Immature natural killer cell (primary cell): ENCODE measurements around the gene TNNC1. TPM values are rescaled to one million over a fixed set of nuclear protein-coding genes. Genes with fewer than 3 reads are reported as not detected.

ENCODE experiments used
- DNase-seq, 3 donors: peaks; one replicate each; pipeline ENCODE4 v3.0.0; 2022; ENCODE audit warnings: mixed read lengths in 1 of 3
- H3K27ac Mint-ChIP-seq, 6 donors: one replicate each; pipeline ENCODE4 v1.8.0; 2020; ENCODE audit warnings: mixed read lengths in 6 of 6, mild to moderate bottlenecking in 5 of 6, inconsistent platforms in 4 of 6, moderate library complexity in 3 of 6
- H3K27me3 Mint-ChIP-seq, 3 donors: one replicate each; pipeline ENCODE4 v1.8.0; 2020 to 2021; ENCODE audit warnings: low read depth in 3 of 3, mild to moderate bottlenecking in 3 of 3, mixed read lengths in 3 of 3, moderate library complexity in 3 of 3, inconsistent platforms in 1 of 3
- H3K36me3 Mint-ChIP-seq, 3 donors: one replicate each; pipeline ENCODE4 v1.8.0; 2020; ENCODE audit warnings: mixed read lengths in 3 of 3, inconsistent platforms in 2 of 3, mild to moderate bottlenecking in 2 of 3
- H3K4me1 Mint-ChIP-seq, 2 donors: one replicate each; pipeline ENCODE4 v1.8.0; 2020; ENCODE audit warnings: inconsistent platforms in 2 of 2, mild to moderate bottlenecking in 2 of 2, mixed read lengths in 2 of 2, moderate library complexity in 1 of 2
- H3K4me3 Mint-ChIP-seq, 5 donors: one replicate each; pipeline ENCODE4 v1.8.0; 2020; ENCODE audit warnings: mild to moderate bottlenecking in 5 of 5, mixed read lengths in 5 of 5, inconsistent platforms in 3 of 5, moderate library complexity in 3 of 5
- H3K9me3 Mint-ChIP-seq, 6 donors: one replicate each; pipeline ENCODE4 v1.8.0; 2020; ENCODE audit warnings: mild to moderate bottlenecking in 6 of 6, mixed read lengths in 6 of 6, inconsistent platforms in 4 of 6, moderate library complexity in 3 of 6
- polyA plus RNA-seq, 3 donors: library from polyadenylated mRNA; unstranded; fragments of 300-500 nt; fragmentation: Illumina TruSeq; gene quantifications; one replicate each; pipeline ENCODE4 v1.2.3, GENCODE V29; 2021

Gene TNNC1
- polyA plus RNA-seq, 3 donors from 2014 or later = not detected

DNA sequence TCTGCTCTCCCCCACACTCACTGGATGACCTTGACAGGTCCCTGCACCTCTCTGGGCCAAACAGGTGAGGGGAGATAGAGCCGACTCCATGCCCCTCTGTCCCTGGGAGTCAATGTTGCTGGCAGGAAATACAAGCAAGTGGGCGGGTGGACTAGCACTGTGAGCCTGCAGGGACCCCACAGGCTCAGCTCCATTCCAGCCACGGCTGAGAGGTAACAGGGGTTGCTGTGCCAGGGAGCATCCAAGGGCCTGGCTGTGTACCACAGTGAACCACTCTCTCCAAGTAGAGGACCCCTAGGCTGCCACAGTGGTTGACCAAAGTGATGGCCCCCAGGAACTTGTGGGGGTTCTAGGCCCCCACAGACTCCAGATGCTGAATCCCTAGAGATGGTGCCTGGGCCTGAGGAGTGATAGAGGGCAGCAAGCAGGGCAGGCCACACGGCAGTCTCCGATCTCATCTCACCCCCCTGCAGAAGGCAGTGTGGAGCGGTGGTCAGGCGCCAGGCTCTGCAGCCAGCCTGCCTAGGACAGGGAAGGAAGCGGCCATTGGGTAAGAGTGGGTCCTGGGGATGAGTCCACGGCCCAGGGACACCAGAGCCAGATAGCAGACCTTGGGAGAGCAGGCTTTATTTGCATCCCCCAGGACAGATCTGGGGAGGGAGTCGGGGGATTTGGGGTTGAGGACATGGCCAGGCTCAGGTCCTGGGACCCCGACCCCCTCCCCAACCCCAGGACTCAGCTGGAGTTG is 3.2 kb downstream of the TNNC1 start:
- Mint-ChIP-seq H3K36me3 (no peaks in the 10 kb centered on the region), H3K27ac (no peak overlapping the region), H3K9me3 (no peaks in the 10 kb centered on the region), H3K27me3 (peaks cover 0 to 6% (median 1%) of the 10 kb centered on the region in 3 donors), H3K4me3 (no peak overlapping the region), H3K4me1 (peaks cover 17 to 21% of the 10 kb centered on the region in 2 donors)
- DNase-seq = no peak

DNA sequence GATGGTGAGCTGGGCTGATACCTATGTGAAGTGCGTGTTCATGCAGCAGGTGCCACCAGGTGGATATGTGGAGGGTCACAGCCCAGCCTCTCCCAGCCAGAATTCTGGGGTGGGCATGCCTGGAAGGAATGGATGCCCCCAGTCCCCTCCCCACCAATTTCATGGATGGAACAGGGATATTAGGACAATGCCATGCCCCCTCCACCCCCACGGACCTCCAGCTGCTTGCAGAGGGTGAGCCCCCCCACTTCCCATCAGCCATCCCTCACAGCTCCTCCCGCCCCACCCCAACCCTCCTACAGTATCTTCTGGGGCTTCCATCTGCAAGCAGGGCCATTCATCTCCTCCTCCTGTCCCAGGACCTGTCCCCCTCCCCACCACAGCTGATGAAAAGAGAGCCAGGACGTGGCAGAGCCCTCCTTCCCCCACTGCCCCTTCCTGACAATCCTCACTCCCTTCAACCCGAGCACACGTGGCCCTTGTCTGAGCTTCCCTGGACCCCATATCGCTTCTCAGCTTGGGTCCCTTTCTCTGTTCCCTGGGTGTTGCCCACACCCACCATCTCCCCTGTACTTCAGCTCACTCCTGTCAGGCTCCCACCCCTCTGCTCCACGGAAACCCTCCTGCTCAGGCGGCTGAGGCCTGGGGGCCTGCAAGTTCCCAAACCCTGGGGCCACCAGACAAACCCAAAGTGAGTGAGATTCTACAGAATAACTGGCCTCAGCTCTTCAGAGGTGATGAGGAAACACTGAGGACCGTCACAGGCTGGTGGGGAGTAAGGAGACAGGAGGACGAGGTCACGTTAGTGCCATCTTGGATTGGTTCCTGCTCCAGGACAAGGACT is 6.1 kb downstream of the TNNC1 start:
- Mint-ChIP-seq H3K4me3 (no peak overlapping the region), H3K9me3 (no peaks in the 10 kb centered on the region), H3K36me3 (no peaks in the 10 kb centered on the region), H3K27me3 (peaks cover 0 to 2% (median 1%) of the 10 kb centered on the region in 3 donors), H3K4me1 (peaks cover 6 to 8% of the 10 kb centered on the region in 2 donors), H3K27ac (no peak overlapping the region)
- no peak for DNase-seq

DNA sequence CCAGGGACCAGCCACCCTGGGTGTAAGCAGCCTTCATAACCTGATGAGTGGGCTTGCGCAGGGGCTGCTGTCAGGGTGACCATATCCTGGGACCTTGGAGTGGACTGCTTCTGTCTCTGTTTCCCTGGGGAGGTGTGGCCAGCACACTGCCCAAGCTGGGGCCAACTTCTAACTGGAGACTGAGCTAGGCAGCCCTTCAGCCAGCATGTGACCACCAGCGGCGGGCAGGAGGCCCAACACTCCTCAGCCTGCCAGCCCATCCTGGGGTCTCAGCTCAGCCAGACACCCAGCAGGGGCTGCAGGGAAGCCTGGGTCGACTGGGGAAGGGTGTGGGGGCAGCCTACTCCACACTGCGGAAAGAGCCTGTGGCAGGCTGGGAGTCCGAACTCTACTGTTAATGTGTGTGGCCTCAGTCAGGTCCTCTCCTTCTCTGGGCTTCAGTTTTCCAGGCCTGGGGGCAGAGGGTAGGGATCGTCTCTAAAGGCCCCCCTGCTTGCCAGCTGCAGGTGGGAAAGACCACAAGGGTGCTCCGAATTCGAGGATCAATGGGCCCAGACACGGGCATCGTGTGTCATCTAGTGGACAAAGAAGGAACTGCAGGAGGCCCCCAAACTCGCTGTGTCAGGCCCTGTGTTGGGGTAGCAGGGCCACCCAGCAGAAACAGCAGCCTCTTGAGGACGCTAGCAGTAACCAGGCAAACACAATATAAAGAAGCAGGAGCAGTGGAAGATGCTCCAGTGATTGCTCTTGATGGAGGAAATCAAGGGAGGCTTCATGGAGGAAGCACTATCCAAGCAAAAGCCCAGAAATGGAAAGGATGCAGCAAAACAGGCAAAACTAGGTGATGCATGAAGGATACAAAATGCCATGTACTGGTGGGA is 7.0 kb downstream of the TNNC1 start:
- H3K27ac Mint-ChIP-seq = peak overlapping the region in 2 of 6 donors; percentile 26 to 50
- no peaks in the 10 kb centered on the region for H3K36me3 Mint-ChIP-seq
- peaks cover 0 to 1% (median 1%) of the 10 kb centered on the region in 3 donors for H3K27me3 Mint-ChIP-seq
- H3K4me1 Mint-ChIP-seq = peaks cover 6 to 8% of the 10 kb centered on the region in 2 donors
- no peaks in the 10 kb centered on the region for H3K9me3 Mint-ChIP-seq
- no peak overlapping the region for H3K4me3 Mint-ChIP-seq
- DNase-seq = peak; percentile 62 to 68 (median 67)

DNA sequence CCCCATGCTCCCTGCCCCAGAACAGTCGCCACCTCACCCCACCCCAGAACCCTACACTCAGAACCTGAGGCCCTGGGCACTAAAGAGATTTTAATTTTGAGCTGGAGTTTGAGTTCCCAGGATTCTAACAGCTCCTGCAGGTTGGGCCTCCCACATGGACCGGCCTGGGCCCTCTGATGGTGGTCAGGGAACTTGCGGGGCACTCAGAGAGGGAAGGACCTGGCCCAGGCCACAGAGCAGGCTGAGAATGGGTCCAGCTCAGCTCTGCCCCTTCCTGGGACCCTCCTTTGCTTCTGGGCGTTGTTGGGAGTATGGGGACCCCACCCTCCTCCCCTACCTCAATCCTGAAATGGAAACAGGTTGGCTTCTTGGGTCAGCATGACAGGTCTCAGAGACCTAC is 7.8 kb downstream of the TNNC1 start:
- Mint-ChIP-seq H3K9me3 (no peaks in the 10 kb centered on the region), H3K36me3 (no peaks in the 10 kb centered on the region)
- DNase-seq = no peak

DNA sequence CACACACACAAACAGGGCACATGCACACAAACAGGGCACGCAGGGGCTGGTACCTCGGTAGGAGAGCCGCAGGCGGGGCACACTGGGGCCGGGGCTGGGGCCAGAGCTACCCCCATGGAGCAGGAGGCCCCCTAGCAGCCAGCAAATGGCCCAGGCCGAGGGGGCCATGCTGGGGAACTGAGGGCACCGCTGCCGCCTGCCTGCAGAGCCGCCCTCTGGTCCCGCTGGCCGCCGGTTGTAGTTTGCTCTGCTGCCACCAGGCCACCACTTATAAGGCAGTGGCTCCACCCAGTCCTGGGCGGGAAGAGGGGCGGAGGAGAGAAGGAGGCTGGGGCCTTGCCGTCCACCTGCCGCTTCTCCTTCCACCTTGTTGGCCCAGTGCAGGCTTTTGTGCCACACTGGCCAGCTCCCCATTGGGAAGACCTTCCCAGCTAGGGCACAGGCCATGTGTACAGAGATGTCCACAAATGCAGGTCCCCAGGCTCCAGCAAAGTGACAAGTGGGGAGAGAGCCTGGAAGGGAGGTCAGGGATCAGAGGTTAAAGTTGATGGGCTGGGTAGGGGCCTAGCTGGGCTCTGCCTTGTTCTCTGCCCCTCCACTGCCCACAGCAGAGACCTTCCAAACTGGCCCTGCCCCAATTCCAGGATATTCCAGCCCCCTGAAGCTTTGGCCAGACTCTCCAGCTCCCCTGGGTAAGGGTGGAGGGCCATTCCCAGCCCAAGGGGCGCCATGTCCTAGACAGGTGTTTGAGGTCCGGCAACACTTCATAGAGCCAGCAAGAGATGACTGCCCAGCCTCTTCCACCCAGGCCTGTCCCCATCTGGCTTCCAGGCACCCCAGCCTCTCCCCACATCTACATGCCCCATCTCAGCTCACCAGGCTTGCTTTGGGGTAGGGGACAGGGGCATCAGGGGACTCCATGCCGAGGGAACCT is 8.7 kb downstream of the TNNC1 start, which contains the start of gene SEMA3G:
TSS of gene SEMA3G (minus strand) at position 244 of the 934 bp plus-strand sequence. CDS start at position 168, 76 bp downstream.
- H3K27ac Mint-ChIP-seq = peak within 1 kb of the TSS in 1 of 6 donors; percentile 71
- DNase-seq = peak; percentile 58 to 67 (median 64)
- H3K4me1 Mint-ChIP-seq = peaks cover 6 to 8% of the 10 kb centered on the region in 2 donors
- H3K9me3 Mint-ChIP-seq = no peaks in the 10 kb centered on the region
- H3K36me3 Mint-ChIP-seq = no peaks in the 10 kb centered on the region
- H3K4me3 Mint-ChIP-seq = no peak within 1 kb of the TSS
- peaks cover 0 to 1% (median 1%) of the 10 kb centered on the region in 3 donors for H3K27me3 Mint-ChIP-seq

More for the DNA sequence above, 7.8 kb downstream of the TNNC1 start:
- peaks cover 0 to 1% (median 1%) of the 10 kb centered on the region in 3 donors for H3K27me3 Mint-ChIP-seq
- peaks cover 6 to 8% of the 10 kb centered on the region in 2 donors for H3K4me1 Mint-ChIP-seq
- H3K27ac Mint-ChIP-seq = no peak overlapping the region
- H3K4me3 Mint-ChIP-seq = no peak overlapping the region

DNA sequence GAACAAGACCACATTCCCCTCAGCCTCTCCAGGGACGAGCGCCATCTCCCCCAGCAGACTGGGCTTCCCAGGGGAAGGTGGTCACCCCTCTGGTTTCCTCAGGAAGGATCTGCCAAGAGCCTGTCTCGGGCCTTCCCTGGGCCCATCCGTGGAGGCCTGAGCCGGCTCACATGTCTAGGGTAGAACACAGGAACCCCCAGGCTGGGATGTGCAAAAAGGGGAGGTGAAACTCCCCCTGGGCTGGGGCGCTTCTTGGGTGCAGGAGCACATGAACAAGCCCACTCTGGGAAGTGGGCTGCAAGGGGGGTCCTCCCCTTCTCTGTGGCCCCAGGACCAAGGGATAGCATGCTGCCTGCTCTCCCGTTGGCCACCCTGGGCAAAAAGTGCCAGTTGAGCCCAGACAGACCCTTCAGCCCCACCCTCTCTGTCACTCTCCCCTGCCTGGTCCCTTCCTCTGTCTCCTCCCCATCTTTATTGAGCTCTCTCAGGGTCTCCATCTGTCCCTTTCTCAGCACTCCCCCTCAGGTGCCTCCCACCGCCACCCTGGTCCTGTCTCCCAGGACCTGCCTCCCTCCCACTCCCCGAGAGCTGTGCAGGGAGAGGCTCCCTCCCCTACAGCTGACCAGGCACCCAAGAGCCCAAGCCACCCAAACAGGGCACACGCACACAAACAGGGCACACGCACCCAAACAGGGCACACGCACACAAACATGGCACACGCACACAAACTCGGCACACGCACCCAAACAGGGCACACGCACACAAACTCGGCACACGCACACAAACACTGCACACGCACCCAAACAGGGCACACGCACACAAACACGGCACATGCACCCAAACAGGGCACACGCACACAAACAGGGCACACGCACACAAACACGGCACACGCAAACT is 9.8 kb downstream of the TNNC1 start:
- no peaks in the 10 kb centered on the region for H3K9me3 Mint-ChIP-seq
- no peaks in the 10 kb centered on the region for H3K36me3 Mint-ChIP-seq
- peak overlapping the region in 1 of 6 donors; percentile 46 for H3K27ac Mint-ChIP-seq
- peaks cover 0 to 1% (median 1%) of the 10 kb centered on the region in 3 donors for H3K27me3 Mint-ChIP-seq
- DNase-seq = no peak
- peaks cover 6 to 8% of the 10 kb centered on the region in 2 donors for H3K4me1 Mint-ChIP-seq
- no peak overlapping the region for H3K4me3 Mint-ChIP-seq

DNA sequence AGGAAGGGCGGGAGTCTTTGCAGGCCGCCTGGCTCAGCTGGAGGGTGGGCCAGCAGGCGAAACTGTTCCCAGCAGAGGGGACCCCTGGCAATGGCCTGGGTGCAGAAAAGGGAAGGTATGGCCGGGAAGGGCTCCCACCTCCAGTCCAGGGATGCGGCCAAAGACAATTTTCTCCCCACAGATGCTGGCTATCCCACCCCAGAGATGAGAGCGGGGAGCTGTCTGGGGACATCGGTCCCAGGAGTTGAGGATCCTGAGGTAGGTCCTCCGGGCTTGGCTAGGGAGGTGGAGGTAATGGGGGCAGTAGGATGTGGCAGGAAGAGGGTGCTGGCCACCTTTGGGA is 10.6 kb downstream of the TNNC1 start:
- Mint-ChIP-seq H3K9me3 (no peaks in the 10 kb centered on the region), H3K27ac (no peak overlapping the region), H3K27me3 (peaks cover 0 to 1% (median 0%) of the 10 kb centered on the region in 3 donors), H3K4me1 (peaks cover 6 to 8% of the 10 kb centered on the region in 2 donors), H3K4me3 (no peak overlapping the region), H3K36me3 (no peaks in the 10 kb centered on the region)
- no peak for DNase-seq

DNA sequence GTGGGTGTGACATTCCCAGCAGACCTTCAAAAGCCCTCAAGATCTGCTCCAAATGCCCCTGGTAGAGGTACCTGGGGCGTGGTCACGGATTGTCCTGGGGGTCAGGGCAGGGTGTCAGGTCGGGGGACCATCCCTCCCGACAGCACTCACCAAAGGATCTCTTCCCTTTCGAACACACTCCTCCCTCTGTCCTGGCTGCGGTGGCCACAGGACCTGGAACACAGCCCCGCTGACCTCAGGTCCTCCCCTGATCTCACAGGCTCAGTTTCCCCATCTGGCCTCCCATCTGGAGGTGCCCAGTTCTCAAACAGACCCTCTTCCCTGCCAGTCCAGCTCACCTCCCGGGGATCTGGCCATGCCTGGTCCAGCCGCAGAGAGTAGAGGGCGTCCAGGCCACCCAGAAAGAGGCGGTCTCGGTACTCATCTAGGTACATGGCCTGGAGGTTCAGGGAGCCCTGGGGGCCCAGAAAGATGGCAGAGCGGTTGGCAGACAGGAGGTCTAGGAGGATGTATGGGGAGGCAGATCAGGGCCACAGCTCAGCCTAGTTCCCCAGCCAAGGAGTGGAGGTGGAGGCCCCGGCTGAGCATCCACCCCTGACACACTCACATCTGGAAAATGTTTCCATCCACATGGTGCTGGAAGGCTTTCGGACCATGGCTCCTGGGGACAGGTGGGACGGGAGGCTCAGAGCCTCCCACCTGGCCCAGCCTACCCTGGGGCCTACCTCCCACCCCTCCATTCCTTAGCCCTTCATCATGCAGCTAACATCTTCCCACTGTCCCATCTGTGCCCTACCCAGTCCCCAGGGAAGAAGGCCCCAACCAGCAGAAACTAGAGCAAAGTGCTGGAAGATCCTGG is 11.2 kb downstream of the TNNC1 start:
- Mint-ChIP-seq H3K9me3 (no peaks in the 10 kb centered on the region), H3K4me1 (peaks cover 6 to 8% of the 10 kb centered on the region in 2 donors), H3K4me3 (no peak overlapping the region), H3K36me3 (no peaks in the 10 kb centered on the region), H3K27ac (no peak overlapping the region), H3K27me3 (peaks cover 0 to 1% (median 0%) of the 10 kb centered on the region in 3 donors)
- DNase-seq = no peak

DNA sequence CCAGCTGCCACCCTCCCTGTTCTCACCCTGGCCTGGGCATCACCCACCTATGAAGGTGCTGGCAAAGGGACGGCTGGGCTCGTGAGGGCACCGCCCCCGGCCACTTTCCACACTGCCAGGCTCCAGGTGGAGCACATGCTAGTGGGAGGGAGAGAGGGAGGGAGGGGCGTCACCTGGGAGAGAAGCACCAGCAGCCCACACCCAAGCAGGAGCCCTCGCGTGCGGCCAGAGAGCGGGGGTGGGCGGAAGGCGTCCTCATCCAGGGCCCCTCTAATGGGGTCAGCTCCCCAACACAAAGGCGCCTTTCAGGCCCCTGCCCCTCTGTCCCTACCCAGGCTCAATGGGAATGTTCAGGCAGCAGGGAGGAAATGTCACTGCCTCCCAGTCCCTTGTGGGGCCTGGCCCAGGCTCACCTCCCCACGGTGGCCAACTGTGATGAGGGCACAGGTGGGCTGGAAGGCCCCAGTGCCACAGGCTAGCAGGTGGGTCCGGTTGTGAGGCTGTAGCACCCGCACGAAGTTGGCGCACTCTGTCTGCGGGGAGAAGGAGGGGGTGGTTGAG is 12.0 kb downstream of the TNNC1 start:
- DNase-seq = no peak
- peaks cover 0 to 1% (median 0%) of the 10 kb centered on the region in 3 donors for H3K27me3 Mint-ChIP-seq
- peaks cover 2 to 4% of the 10 kb centered on the region in 2 donors for H3K4me1 Mint-ChIP-seq
- H3K4me3 Mint-ChIP-seq = no peak overlapping the region
- no peaks in the 10 kb centered on the region for H3K9me3 Mint-ChIP-seq
- no peaks in the 10 kb centered on the region for H3K36me3 Mint-ChIP-seq
- no peak overlapping the region for H3K27ac Mint-ChIP-seq

DNA sequence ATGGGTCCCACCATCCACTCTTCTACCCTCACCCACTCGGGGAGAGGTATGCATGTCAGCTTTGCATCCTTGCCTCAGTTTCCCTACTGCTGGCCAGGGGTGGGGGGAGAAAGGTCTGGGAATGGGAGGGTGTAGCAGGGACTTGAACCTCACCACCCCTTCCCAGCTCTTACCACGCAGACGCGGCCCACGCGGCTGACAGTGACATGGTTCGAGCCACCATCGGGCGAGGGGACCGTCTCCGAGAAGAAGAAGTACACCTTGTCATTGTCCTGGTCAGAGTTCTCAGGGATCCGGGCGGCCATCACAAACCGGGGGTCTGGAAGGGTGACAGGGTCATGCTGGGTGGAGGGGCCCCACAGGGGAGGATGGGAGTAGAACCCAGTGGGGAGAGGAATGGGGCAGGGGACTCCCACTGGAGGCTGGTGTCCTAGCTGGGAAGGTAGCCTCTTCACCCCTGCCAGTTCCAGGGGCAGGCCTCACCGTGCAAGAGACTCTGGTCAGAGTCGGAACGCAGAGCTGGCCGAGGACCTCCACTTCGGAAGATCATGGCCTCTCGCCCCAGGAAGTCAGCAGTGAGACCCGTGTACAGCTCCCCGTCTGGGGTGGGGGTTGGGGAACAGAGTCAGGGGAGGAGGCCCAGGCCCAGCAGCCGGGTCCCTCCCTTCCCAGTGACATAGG is 12.6 kb downstream of the TNNC1 start:
- Mint-ChIP-seq H3K36me3 (no peaks in the 10 kb centered on the region), H3K9me3 (no peaks in the 10 kb centered on the region), H3K27ac (no peak overlapping the region), H3K4me1 (peaks cover 0 to 4% of the 10 kb centered on the region in 2 donors), H3K4me3 (no peak overlapping the region), H3K27me3 (no peaks in the 10 kb centered on the region)
- no peak for DNase-seq
